Liver (tissue), 3 donors: ENCODE results near the gene ERFL.

Source experiments
- CTCF ChIP-seq: fragments of 150-350 bp; IDR thresholded peaks from 2 replicates; pipeline ENCODE4 v1.5.1; 2017; ENCODE audit warnings: improper control_type of control experiment, low read depth, low read length; ENCODE audit not compliant: missing input control
- EGR1 ChIP-seq, 2 donors: IDR thresholded peaks; 2 replicates each; pipeline ENCODE4 v1.6.1; 2016 to 2018; ENCODE audit warnings: antibody characterized with exemption in 2 of 2, low read depth in 2 of 2
- GABPA ChIP-seq, 2 donors: IDR thresholded peaks in 1 of 2; conservative IDR thresholded peaks in 1 of 2; 2 replicates each; pipeline ENCODE4 v1.6.1; 2016; ENCODE audit warnings: antibody characterized with exemption in 2 of 2, mild to moderate bottlenecking in 1 of 2, moderate library complexity in 1 of 2
- JUND ChIP-seq, 2 donors: IDR thresholded peaks; 2 replicates each; pipeline ENCODE4 v1.6.1; 2016; ENCODE audit warnings: antibody characterized with exemption in 2 of 2
- MAX ChIP-seq: IDR thresholded peaks from 2 replicates; pipeline ENCODE4 v1.6.1; 2016; ENCODE audit warnings: antibody characterized with exemption
- RAD21 ChIP-seq, 2 donors: IDR thresholded peaks; 2 replicates each; pipeline ENCODE4 v1.6.1; 2016; ENCODE audit warnings: antibody characterized with exemption in 2 of 2, mild to moderate bottlenecking in 2 of 2
- RXRA ChIP-seq, 2 donors: IDR thresholded peaks; 2 replicates each; pipeline ENCODE4 v1.6.1; 2017 to 2018; ENCODE audit warnings: antibody characterized with exemption in 2 of 2, mild to moderate bottlenecking in 1 of 2
- SP1 ChIP-seq: IDR thresholded peaks from 2 replicates; pipeline ENCODE4 v1.6.1; 2018; ENCODE audit warnings: antibody characterized with exemption, mild to moderate bottlenecking
- TAF1 ChIP-seq: conservative IDR thresholded peaks from 2 replicates; pipeline ENCODE4 v1.6.1; 2016; ENCODE audit warnings: antibody characterized with exemption, mild to moderate bottlenecking
- TF ChIP-seq, protein P1 (sequence below): IDR thresholded peaks from 2 replicates; pipeline ENCODE4 v1.6.1; 2016; ENCODE audit warnings: antibody characterized with exemption
- donor health status: healthy.
- donor health status: healthy.

GRCh38 chr19:41921577-41922576, 6.4 kb downstream of the ERFL start:
- TF ChIP-seq CTCF (no peak), MAX (no peak), JUND (IDR thresholded peaks at IDR 0.05) (no peak), TAF1 (no peak), RAD21 (IDR thresholded peaks at IDR 0.05) (no peak), GABPA (IDR thresholded peaks at IDR 0.05 in 1 of 2, conservative IDR thresholded peaks at IDR 0.05 in 1 of 2) (no peak), RXRA (IDR thresholded peaks at IDR 0.05) (no peak), SP1 (no peak), EGR1 (IDR thresholded peaks at IDR 0.05; ENCODE audit: low read depth in 2 of 2) (no peak)
- TF ChIP-seq, protein P1, sequence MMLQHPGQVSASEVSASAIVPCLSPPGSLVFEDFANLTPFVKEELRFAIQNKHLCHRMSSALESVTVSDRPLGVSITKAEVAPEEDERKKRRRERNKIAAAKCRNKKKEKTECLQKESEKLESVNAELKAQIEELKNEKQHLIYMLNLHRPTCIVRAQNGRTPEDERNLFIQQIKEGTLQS = no peak
